GM18499 (cell line): ENCODE results near the gene TNFSF8.

Experiments used
- ATAC-seq: cut with Tn5 transposase; IDR thresholded peaks from one replicate; pipeline ENCODE4 v1.9.1; 2021; ENCODE audit warnings: moderate number of reproducible peaks; ENCODE audit not compliant: insufficient read depth, unreplicated experiment

The TNFSF8 gene

DNA sequence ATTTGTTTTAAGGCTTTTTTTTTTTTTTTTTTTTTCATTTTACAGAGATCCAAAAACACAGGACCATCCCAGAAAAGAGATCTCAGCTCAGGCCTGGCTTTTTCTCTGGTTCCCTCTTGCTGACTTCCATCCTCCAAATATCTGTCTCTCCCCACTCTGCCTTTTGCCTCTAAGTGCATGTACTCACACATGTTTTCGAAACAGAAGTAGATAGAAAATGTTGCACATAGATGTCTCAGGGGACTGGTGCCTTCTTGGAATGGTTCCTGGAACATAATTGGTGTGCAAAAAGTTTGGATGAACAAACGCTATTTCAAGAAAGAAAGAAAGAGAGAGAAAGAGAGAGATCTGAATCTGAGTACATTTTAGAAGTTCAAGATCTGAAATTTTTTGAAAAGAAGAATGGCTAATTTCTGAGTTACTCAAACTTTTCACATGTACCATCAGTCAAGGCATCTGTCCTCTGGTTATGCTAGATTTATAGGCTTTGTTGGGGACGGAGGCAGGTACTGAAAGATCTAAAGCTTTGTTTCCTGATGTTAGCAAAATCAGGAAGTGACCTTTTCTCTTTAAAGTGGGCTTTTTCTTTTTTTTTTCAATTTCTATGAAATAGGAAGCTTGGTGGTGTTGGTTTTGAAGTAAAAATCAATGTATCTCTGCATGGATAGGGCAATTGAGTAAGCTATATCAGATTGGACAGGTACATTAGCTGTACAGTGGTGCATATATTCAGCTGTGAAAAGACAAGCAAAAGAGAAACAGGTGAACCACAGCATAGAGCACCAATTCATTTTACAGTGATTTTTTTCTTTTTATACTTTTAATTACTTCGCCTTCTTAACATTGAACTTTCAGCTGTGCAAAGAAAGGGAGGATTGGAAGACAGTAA is 8.5 kb upstream of the TNFSF8 start:
- no peak for ATAC-seq

DNA sequence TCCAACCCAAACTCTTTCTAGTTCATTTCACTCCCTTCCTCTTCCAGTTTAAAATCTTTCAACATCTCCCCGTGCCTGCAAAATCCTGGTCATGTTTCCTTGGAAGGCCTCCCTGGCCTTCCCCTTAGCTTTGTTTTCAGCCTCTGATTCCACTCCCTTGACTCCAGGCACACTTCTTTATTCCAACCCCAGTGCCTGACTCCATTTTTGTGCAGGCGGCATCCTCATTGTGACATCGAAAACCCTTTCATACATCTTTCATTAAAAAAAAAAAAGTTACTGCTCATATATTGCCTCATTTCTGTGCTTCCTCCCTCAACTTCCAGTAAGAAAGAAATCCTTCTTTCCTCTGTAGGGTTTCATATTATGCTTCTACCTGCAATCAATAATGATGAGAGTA is 7.1 kb upstream of the TNFSF8 start:
- ATAC-seq: no peak

DNA sequence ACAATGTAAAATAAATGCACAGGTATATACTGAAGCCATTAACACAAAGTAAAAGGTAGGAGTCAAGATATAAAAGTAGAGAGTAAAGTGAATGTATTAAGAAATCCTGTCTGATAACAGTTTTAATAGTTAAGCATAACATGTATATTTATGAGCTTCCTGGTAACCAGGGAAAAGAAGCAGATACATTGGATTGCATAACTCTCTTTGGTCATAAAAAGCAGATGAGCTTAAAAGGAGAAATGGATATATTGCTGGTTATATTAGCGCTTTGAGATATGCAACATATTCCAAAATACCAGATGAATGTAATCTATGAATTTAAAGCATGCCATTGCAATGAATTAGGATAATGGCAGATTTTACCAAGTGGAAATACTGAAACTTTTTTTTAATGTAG is 6.2 kb upstream of the TNFSF8 start:
- ATAC-seq: no peak

DNA sequence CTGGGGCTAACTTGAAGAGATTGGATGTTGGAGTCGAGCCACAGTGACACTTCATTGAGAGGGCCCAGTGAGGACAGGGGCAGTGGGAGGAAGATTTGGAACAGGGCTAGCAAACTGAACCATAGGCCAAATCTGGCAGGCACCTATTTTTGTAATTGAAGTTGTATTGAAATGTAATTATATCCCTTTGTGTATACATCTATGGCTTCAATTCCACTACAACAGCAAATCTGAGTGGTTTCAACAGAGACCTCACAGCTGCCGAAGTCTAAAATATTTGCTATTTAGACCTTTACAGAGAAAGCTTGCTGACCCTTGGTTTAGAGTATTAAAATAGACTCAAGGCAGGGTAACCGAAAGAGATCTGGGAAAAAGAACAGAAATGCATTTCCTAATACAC is 4.7 kb upstream of the TNFSF8 start:
- ATAC-seq: no peak

DNA sequence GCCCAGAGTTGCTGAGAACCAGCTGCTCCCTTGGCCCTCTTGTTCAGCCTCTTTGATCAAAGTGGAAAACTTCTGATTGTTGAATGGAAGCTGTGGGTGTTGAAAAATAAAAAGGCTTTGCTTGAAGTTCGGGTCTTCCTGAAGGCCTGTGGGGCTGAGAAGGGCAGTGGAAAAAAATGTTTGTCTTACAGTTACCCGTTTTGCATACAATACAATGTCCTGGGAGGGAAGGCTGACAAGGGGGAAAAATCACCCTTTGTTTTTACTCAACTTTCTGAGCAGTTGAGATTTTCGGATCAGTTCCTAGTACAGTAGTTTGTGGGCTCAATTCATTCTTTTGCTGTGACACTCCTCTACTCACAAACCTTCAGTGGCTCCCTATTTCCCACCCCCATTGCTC is 2.1 kb upstream of the TNFSF8 start:
- no peak for ATAC-seq

DNA sequence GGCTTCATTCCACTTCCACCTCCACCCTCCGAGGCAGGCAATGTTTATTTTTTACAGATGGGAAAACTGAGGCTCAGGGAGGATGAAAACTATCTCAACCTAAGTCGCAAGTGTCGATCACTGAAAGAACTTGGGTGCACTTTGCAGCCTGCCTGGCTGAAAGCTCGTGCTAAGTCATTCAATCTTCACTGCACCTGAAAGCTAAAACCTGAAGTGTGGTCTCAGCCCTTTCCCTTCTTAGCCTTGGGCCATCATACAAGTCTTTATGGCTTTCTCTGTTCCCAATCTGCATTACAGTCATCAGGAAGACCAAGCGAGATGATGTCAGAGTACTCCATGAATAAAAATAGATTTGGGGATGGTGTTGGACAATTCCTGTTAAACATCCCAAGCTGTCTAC is 1.0 kb upstream of the TNFSF8 start:
- ATAC-seq: no peak

DNA sequence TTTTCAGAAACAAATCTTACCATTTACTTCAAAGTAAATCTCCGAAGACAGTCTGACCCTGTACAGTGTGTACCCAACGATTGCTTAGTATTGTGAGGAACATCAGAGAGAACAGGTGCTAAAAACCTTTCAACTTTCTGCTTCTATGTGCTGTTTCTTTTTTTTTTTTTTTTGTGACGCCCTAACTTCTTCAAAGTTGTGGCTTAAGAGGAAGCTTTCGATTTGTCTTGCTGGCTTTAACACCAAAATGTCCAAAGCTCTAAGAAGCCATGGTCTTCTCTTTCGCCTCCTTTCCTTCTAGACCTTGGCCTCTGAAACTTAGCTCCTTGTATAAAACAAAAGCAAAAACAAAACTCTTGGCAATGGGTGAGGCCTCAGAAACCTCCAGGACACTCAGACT is 1.2 kb downstream of the TNFSF8 start:
- no peak for ATAC-seq

DNA sequence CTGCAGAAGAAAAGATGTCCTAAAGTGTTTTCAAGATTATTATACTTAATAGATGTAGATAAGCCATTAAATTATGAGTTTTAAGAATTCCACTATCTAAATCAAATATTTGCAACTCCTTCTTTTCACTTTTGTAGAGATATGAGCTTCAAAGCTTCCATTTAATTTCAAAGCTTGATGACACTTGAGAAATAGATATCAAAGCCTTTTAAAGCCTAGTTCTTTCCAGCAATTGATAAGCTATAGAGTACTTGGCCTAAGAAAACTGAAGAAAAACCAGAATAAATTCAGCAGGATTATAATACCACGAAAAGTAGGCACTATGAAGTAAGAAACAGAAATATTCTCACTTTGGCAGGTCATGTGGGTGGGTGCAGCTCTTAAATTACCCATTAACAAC is 1.7 kb downstream of the TNFSF8 start:
- ATAC-seq: no peak

DNA sequence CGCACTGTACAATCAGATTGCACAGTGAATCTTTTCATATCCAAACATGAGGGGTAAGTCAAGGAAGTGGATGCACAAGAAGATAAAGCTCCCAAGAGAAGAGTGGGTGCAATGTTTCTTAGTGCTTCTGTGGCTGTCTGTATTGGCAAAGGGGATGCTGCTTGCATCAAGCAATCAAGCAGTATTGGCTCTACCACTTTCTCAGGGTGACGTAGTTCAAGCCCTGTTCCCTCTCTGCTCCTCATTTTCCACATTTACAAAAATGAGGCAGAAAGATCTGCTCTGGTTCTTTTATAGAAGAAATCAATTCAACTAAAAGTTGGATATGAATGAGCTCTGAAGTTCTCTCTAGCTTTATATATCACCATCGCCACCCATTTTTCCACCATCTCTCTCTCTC is 2.3 kb downstream of the TNFSF8 start:
- no peak for ATAC-seq

DNA sequence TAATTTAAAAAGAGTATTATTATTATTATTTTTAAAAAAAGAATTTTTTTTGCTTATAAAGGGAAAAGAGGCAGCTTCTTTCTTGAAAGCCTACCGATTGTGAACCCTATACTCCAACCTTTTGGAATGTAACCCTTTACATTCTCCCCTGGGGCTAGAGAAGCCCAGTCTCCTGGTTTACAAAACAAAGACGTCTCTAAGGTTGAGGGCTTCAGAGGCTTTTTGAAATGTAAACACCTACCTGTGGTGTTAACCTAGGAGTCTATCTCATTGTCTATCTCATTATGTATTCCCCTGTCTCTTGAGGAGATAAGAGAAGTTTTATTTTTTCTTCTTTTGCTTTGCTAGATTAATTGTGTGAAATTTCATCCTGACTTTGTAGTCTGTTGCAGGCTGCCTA is 4.7 kb downstream of the TNFSF8 start:
- ATAC-seq: no peak

DNA sequence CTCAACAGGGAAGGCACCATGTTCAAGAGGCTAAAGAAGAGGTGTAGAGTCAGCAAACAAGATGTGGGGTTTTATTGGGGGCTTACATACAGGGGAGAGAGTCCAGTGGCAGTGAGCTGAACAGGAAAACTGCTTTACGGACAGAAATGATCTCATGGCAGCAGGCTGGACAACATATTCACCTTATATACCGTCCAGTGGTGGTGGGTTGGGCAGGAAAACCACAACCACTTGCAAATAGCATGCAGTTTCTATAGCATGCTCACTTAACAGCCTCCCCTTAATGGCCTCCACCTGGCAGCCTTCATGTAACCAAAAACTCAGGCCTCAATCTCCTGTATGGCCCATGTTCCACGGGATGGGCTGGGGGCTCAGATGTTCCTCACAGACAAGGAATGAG is 5.4 kb downstream of the TNFSF8 start:
- no peak for ATAC-seq

DNA sequence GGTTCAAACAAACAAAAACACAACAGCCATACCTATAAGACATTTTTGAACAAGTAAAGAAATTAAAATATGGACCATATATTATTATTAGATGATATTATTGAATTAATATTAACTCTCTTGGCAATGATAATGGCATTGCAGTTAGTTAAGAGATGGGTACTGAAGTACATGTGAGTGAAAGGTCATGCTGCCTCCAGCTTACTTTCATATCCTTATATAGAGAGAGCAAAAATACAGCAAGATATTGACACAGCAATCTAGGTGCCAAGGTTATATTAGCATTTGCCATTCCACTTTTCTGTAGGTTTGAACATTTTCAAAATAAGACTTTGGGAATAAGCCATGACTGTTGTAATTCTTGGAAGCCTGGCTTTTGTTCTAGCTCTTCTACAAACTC is 6.1 kb downstream of the TNFSF8 start:
- no peak for ATAC-seq

DNA sequence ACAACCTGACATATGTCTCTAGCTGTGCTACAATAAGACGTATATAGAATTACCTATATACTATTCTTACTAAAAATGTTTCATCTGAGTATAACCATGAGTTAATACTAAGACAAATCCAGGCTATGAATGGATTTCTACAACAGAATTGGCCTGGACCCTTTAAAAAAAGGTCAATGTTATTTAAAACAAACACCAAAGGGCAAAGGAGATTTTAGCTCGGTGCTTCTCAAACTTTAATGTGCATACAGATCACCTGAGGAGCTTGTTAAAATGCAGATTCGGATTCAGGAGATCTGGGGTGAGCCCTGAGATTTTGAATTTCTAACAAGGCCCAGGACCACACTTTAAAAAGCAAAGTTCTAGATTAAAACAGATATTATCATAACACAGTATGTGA is 6.5 kb downstream of the TNFSF8 start:
- no peak for ATAC-seq

DNA sequence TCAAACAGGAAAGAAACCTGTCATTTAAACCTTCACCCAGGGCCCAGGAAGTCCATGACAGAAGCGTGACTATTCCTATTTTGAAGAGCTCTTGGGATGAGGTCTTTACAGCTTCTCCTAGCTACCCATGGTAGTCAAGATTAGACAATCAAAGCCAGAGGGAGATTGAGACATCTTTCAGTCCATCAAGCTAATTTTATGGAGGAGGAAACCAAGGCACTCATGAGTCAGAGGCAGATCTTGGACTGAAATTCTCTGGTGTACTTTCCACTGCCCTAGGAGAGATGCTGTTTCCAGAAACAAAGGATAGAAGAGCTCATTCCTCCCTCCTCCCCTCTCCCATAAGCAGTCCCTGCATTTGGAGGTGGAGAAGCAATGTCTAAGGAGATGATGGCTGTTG is 9.2 kb downstream of the TNFSF8 start:
- ATAC-seq: no peak

DNA sequence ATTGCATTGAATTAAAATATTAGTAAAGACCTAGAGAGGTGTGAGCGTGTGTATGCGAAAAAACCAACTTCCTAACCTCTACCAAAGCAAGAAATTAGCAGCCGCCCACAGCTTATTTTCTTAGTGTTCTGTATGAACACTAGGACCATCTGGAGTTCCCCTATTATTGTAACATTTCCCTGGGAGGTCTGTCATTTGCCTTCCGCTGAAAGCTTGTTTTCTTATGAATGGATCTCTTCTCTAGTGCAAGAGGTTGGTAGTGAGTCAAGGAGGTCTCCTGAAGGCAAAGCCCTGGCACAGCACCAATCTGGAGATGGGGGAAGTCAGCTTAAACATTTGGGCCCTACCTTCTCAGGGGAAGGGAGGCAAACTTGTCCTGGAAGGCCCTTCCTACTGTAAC is 10.8 kb downstream of the TNFSF8 start:
- ATAC-seq: no peak

DNA sequence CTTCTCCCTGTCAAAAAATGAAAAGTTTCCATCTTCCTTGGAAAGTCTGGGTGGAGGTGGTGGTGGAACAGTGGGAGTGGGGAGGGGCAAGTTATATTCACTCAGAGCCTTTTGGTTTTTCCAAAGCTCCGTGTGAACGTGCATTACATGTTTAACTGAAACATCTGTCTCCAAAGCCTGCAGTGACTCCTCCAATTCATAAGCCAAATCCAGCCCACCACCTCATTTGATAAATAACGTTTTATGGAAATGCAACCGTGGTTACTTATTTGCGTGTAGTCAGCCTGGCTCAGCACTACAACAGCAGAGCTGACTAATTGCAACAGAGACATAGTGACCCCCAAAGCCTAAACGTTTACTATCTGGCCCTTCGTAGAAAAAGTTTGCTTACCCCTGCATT is 13.9 kb downstream of the TNFSF8 start:
- ATAC-seq: no peak

DNA sequence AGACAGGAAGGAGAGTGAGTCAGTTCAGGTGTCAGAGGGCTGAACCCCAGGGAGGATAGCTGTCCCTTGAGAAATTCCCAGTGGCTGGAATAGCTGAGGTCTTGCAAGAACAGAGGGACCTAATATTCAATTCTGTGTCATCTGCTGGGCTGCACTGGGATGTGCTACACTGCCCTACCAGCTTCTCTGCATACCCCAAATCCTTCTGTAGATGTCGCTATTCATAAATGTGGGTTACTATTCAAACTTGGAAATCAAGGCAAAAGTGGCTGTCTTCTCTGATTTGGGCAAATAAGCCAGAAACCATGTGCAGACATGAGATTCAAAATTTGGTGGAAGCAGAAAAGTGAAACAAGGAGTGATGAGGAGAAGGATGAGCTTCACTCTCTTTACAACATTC is 16.3 kb downstream of the TNFSF8 start:
- ATAC-seq: no peak

DNA sequence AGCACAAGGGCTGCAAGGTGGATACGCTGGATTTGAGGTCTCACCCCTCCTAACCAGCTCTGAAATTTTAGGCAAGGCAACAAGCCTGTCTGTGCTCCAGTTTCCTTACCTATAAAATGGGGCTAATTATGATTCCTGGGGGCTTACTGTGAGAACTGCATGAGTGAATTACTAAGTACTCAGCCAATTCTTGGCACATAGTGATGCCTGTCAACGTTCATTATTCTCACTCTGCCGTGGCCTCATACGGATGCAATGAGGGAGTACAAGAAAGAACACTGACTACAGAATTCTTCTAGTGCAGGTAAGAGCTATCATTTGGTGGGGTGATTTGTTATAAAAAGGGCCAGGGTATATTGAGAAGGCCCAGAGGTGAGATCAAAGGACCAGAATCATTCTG is 16.7 kb downstream of the TNFSF8 start:
- no peak for ATAC-seq

DNA sequence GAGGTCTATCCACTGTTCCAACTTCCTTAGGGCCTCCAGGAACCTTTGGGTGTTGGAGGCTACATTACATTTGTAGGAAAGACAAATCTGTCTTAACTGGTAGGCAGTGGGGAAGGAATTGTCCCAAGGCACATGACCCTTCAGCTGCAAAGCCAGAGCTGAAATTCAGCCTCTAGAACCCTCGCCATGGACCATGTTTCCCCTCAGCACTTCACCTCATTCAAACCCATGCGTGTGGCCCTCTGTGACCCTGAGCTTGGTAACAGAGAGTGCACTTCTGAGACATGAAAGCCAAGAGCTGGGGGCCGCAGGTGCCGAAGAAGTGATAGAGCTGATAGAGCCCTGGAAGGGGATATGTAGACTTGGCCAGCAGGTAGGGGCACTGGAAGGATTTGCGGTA is 17.2 kb downstream of the TNFSF8 start:
- ATAC-seq: no peak

DNA sequence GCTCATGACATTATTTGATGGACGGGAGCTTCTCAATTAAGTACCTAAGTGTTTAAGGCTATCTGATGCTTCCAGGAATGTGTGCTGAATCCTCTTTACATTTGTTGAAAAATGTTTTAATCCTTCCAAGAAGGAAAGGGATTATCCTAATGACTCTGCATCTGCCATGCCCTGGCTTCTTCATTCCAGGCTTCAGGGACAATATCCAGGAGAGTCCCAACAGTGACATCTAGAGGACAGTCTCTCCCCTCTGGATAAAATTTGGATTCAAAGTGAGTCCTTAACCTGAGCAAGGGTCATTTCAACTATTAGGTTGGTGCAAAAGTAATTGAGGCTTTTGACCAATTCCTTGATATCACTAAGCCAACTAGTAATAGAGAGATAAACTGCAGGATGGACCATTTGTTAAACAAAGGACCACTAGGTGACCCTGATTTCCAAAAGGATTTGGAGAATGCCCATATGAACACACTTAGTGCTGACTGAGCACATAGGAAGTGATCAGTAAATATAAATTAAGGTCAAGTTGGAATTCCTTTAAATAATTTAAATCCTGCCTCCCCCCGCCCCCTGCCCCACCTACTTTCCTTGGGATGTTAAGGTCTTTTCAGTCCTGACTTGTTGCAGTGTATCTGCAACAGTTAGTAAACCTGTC is 19.1 kb downstream of the TNFSF8 start:
- ATAC-seq: no peak

DNA sequence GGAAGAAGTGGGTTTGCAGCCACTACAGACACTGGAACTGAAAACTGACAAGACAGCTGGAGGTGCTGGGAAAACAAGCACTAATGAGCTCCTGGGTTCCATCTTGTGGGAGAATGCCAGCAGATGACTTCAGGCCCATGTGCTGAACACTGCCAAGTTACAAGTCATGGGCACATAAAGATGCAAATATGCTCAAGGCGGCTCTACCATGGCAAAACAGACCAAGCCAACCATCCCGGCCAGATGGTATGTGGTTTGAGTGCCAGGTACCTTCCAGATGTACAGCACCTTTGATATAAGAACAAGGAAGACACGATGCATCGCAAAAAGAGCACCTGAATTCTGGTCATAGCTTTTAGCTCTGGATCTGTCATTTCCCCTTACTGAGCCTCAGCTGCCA is 19.9 kb downstream of the TNFSF8 start:
- no peak for ATAC-seq

DNA sequence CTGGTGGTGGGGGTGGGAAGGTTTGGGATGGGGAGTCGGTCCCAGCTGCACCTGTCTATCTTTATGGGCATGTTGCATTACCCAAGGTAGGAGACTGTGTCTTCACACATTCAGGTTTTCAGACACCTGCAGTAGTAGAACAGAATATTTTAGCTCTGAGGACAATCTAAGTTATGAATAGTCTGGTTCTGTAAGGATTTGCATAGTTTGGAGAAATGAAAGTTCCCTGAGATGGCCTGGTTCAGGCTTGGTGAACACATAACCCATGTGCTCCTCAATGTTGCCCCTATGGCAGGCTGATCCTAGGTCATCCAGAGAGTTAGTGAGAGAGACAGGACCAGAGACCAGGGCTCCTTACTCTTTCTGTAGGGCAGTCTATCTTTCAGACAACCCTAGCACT is 20.7 kb downstream of the TNFSF8 start:
- no peak for ATAC-seq
